GM18868 (cell line): ENCODE measurements around the gene PRR7.
A peak's percentile ranks its signal among the peaks of the same experiment; 100 is the strongest.

Source experiments
- ATAC-seq: cut with Tn5 transposase; IDR thresholded peaks from one replicate; pipeline ENCODE4 v1.9.1; 2021; ENCODE audit warnings: mild to moderate bottlenecking, moderate library complexity; ENCODE audit not compliant: unreplicated experiment

The PRR7 gene

GRCh38 chr5:177496070-177496726 lies 49.6 kb downstream of the PRR7 start:
- ATAC-seq, result no peak

GRCh38 chr5:177496727-177497291 lies 50.2 kb downstream of the PRR7 start:
- ATAC-seq, result no peak

GRCh38 chr5:177497292-177498012 lies 50.8 kb downstream of the PRR7 start, which contains the start of gene PDLIM7:
TSS of gene PDLIM7 (minus strand) at chr5:177497604. CDS start at chr5:177496512, 1,092 bp downstream.
- ATAC-seq, result peak; percentile 72

- no peak for ATAC-seq
These were observed 51.6 kb downstream of the PRR7 start for GRCh38 chr5:177498013-177498787.

GRCh38 chr5:177499842-177500241 lies 53.2 kb downstream of the PRR7 start:
- no peak for ATAC-seq

GRCh38 chr5:177500685-177501522 lies 54.3 kb downstream of the PRR7 start:
- ATAC-seq, result no peak

- no peak for ATAC-seq
These were observed 55.5 kb downstream of the PRR7 start for GRCh38 chr5:177501874-177502678.

- no peak for ATAC-seq
These were observed 56.3 kb downstream of the PRR7 start for GRCh38 chr5:177502886-177503285.

- ATAC-seq, result no peak
These were observed 56.9 kb downstream of the PRR7 start for GRCh38 chr5:177503351-177504085.

GRCh38 chr5:177504086-177505056 lies 57.8 kb downstream of the PRR7 start:
- no peak for ATAC-seq

- no peak for ATAC-seq
These were observed 58.5 kb downstream of the PRR7 start for GRCh38 chr5:177505075-177505474.
